A549 treated with GW870086 at 1 μM for 4 hours (cell line): ENCODE measurements around the gene SLAMF7. TPM values are rescaled to one million over a fixed set of nuclear protein-coding genes. Genes with fewer than 3 reads are reported as not detected.

ENCODE experiments used
- total RNA-seq: library from RNA; stranded (reverse); fragments of 200-300 nt; extraction: Qiagen RNA extraction; gene quantifications from 5 replicates; pipeline ENCODE4 v1.2.3, GENCODE V29; 2022; ENCODE audit warnings: low read depth

SLAMF7 gene
- total RNA-seq = 1.1 to 2.8 TPM (median 1.8 TPM) in 5 replicates

GRCh38 chr1:160739098-160739511, at the start of gene SLAMF7:
Gene SLAMF7 (plus strand): TSS chr1:160739247. CDS start chr1:160739302, 55 bp downstream.

GRCh38 chr1:160711602-160712311, 27.3 kb upstream of the SLAMF7 start, which contains the start of gene CD48:
Gene CD48 (minus strand): TSS chr1:160711822. CDS start chr1:160711763, 59 bp downstream.

DNA sequence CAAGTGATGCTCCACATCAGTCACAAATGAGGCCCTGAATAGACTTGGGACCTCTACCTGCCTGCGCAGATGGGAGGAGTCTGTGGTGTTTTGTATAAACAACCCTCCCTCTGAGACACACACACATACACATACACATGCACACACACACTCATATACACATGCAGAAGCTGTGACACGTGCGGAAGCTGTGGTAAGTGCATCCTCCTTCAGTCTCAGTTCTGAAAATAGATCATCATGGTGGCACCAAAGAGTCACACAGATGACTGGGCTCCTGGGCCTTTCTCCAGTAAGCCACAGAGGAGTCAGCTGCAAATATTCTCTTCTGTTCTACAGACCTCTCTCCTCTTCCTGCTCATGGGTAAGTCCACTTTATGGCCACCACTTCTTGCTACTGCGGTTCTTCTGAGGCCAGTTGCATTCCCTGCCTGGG, 56.9 kb downstream of the SLAMF7 start, which contains the start of gene LY9:
TSS of gene LY9 (plus strand) at position 224 of the 433 bp plus-strand sequence. CDS start at position 238, 14 bp downstream.

Other genes starting within 250 kb of the SLAMF7 start
- not detected in 5 replicates for gene SLAMF6, start 216.0 kb upstream of the SLAMF7 start, total RNA-seq
- not detected in 5 replicates for gene CD84, start 159.8 kb upstream of the SLAMF7 start, total RNA-seq
- not detected in 5 replicates for gene SLAMF1, start 92.2 kb upstream of the SLAMF7 start, total RNA-seq
- gene CD48, start 27.4 kb upstream of the SLAMF7 start, total RNA-seq = not detected in 5 replicates
- 0.11 to 0.22 TPM (median 0.16 TPM) in 5 replicates for gene LY9, start 56.9 kb downstream of the SLAMF7 start, total RNA-seq
- gene CD244, start 123.6 kb downstream of the SLAMF7 start, total RNA-seq = not detected in 5 replicates
- gene ITLN1, start 145.9 kb downstream of the SLAMF7 start, total RNA-seq = not detected in 5 replicates
- 0.30 to 0.93 TPM (median 0.57 TPM) in 5 replicates for gene ITLN2, start 215.6 kb downstream of the SLAMF7 start, total RNA-seq